ENCODE data around the gene NCOA7. TPM values are rescaled to one million over a fixed set of nuclear protein-coding genes. Genes with fewer than 3 reads are reported as not detected.
"Not testable (repeated sequence)": the region's sequence is repeated elsewhere in the genome, so short reads cannot be mapped to it uniquely, and the experiment has no call there.

The NCOA7 gene
- total RNA-seq, 1 experiment from 2014 or later, result 37.3 TPM

GRCh38 chr6:125773387-125774341 lies 17.1 kb upstream of the NCOA7 start:
- Histone ChIP-seq H3K4me3 (ENCODE audit: low read depth in 2 of 2, low read length in 2 of 2) (no peak overlapping the region), H3K4me1 (ENCODE audit: control insufficient read depth, insufficient read depth, low read length) (no peaks in the 10 kb centered on the region), H3K9me3 (ENCODE audit: control insufficient read depth, insufficient read depth, low read depth, low read length) (no peaks in the 10 kb centered on the region), H3K27ac (ENCODE audit: low read length) (no peak overlapping the region), H3K36me3 (ENCODE audit: control insufficient read depth, insufficient read depth, low read length) (no peaks in the 10 kb centered on the region), H3K27me3 (ENCODE audit: control insufficient read depth, insufficient read depth, low read length) (peaks cover 21% of the 10 kb centered on the region)
- no TSS peak for BruUV-seq (replicated peaks)
- POLR2A ChIA-PET, result no interaction called here
- DNase-seq (ENCODE audit: low read depth, low spot score) (no peak), ATAC-seq (no peak)
- intact Hi-C loops (cut with micrococcal nuclease; ENCODE audit: unreplicated experiment), result no loop called here
- CTCF ChIA-PET, result no interaction called here
- TF ChIP-seq SIN3A (IDR thresholded peaks at IDR 0.05; ENCODE audit: borderline replicate concordance, insufficient read depth, low read depth, low read length) (no peak), REST (IDR thresholded peaks at IDR 0.05; ENCODE audit: insufficient read depth in 1 of 2, low read depth in 2 of 2, low read length in 1 of 2) (no peak)
- in situ Hi-C loops (cut with HindIII; ENCODE audit: low pct_unique_long_range_greater_than_20kb, low sequenced_read_pairs), result no loop called here

GRCh38 chr6:125776107-125776826 lies 14.5 kb upstream of the NCOA7 start:
- H3K27ac ChIP-seq (ENCODE audit: low read length); DNase-seq (ENCODE audit: low read depth, low spot score); BruUV-seq (replicated peaks); H3K36me3 ChIP-seq (ENCODE audit: control insufficient read depth, insufficient read depth, low read length); ATAC-seq; in situ Hi-C loops (cut with HindIII; ENCODE audit: low pct_unique_long_range_greater_than_20kb, low sequenced_read_pairs); intact Hi-C loops (cut with micrococcal nuclease; ENCODE audit: unreplicated experiment); H3K4me1 ChIP-seq (ENCODE audit: control insufficient read depth, insufficient read depth, low read length); H3K9me3 ChIP-seq (ENCODE audit: control insufficient read depth, insufficient read depth, low read depth, low read length); POLR2A ChIA-PET; H3K4me3 ChIP-seq (ENCODE audit: low read depth in 2 of 2, low read length in 2 of 2); CTCF ChIA-PET: not testable (repeated sequence)
- H3K27me3 ChIP-seq (ENCODE audit: control insufficient read depth, insufficient read depth, low read length), result peaks cover 21% of the 10 kb centered on the region

- ChIA-PET CTCF (no interaction called here), POLR2A (interaction anchor here (0.5 to 0.6 kb wide), 2 partner anchors 180 to 384 kb away, joined by 3 read pairs; no protein-coding TSS in a partner anchor)
- Histone ChIP-seq H3K27ac (ENCODE audit: low read length) (peak overlapping the region; percentile 97), H3K36me3 (ENCODE audit: control insufficient read depth, insufficient read depth, low read length) (no peaks in the 10 kb centered on the region), H3K27me3 (ENCODE audit: control insufficient read depth, insufficient read depth, low read length) (peaks cover 5% of the 10 kb centered on the region), H3K9me3 (ENCODE audit: control insufficient read depth, insufficient read depth, low read depth, low read length) (no peaks in the 10 kb centered on the region), H3K4me3 (ENCODE audit: low read depth in 2 of 2, low read length in 2 of 2) (peak overlapping the region; percentile 88 to 93), H3K4me1 (ENCODE audit: control insufficient read depth, insufficient read depth, low read length) (peaks cover 5% of the 10 kb centered on the region)
- intact Hi-C loops (cut with micrococcal nuclease; ENCODE audit: unreplicated experiment) (loop anchor here (2.0 to 5.0 kb wide), 2 partner anchors 177 to 192 kb away; partner anchors contain the start of gene HINT3), in situ Hi-C loops (cut with HindIII; ENCODE audit: low pct_unique_long_range_greater_than_20kb, low sequenced_read_pairs) (no loop called here)
- ATAC-seq, result peak; percentile 95
- peak; percentile 96 for DNase-seq (ENCODE audit: low read depth, low spot score)
- no TSS peak for BruUV-seq (replicated peaks)
- TF ChIP-seq POLR2AphosphoS5 (IDR thresholded peaks at IDR 0.05; ENCODE audit: low read depth, low read length) (peak; percentile 64; the same call in 1 of the 2 replicates), CTCF (IDR thresholded peaks at IDR 0.05) (peak; percentile 17; the same call in 1 of the 2 replicates), SIN3A (IDR thresholded peaks at IDR 0.05; ENCODE audit: borderline replicate concordance, insufficient read depth, low read depth, low read length) (no peak)
Observed at GRCh38 chr6:125779924-125780539, 10.7 kb upstream of the NCOA7 start.

Data from Panc1 (cell line).